Brain microvascular endothelial cell (primary cell): ENCODE data around the gene POLR2L.

Experiments used
- DNase-seq: peaks from one replicate; pipeline ENCODE4 v3.0.0-alpha.2; 2020
- H3K27ac ChIP-seq: fragments of 250-450 bp; sonication (Bioruptor Pico); 2 replicates; pipeline ENCODE4 v1.5.1; 2020; ENCODE audit warnings: mild to moderate bottlenecking, moderate library complexity
- H3K27me3 ChIP-seq: fragments of 250-450 bp; sonication (Bioruptor Pico); replicated peaks from 2 replicates; pipeline ENCODE4 v1.5.1; 2020; ENCODE audit warnings: mild to moderate bottlenecking
- H3K36me3 ChIP-seq: fragments of 250-450 bp; sonication (Bioruptor Pico); replicated peaks from 2 replicates; pipeline ENCODE4 v1.5.1; 2020; ENCODE audit warnings: mild to moderate bottlenecking
- H3K4me3 ChIP-seq: 2 replicates; pipeline ENCODE4 v1.5.1; 2011; ENCODE audit warnings: low read depth, mild to moderate bottlenecking, control low read depth, low read length, moderate library complexity
- in situ Hi-C: cut with HindIII; loops from 2 replicates; pipeline ENCODE4 v1.10.0; 2017; ENCODE audit warnings: low sequenced_read_pairs, low pct_ligation_motif_present
- TF ChIP-seq, protein P1 (sequence below): IDR thresholded peaks from 2 replicates; pipeline ENCODE4 v1.5.1; 2011; ENCODE audit warnings: low read depth, mild to moderate bottlenecking, moderate library complexity, low read length, control low read depth, inconsistent platforms; ENCODE audit errors: missing control alignments

Gene POLR2L

GRCh38 chr11:855330-855674 lies 13.0 kb upstream of the POLR2L start:
- H3K4me3 ChIP-seq, result no peak overlapping the region
- no peaks in the 10 kb centered on the region for H3K36me3 ChIP-seq
- H3K27ac ChIP-seq, result no peak overlapping the region
- in situ Hi-C loops, result no loop called here
- TF ChIP-seq, protein P1, sequence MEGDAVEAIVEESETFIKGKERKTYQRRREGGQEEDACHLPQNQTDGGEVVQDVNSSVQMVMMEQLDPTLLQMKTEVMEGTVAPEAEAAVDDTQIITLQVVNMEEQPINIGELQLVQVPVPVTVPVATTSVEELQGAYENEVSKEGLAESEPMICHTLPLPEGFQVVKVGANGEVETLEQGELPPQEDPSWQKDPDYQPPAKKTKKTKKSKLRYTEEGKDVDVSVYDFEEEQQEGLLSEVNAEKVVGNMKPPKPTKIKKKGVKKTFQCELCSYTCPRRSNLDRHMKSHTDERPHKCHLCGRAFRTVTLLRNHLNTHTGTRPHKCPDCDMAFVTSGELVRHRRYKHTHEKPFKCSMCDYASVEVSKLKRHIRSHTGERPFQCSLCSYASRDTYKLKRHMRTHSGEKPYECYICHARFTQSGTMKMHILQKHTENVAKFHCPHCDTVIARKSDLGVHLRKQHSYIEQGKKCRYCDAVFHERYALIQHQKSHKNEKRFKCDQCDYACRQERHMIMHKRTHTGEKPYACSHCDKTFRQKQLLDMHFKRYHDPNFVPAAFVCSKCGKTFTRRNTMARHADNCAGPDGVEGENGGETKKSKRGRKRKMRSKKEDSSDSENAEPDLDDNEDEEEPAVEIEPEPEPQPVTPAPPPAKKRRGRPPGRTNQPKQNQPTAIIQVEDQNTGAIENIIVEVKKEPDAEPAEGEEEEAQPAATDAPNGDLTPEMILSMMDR, result no peak
- DNase-seq, result no peak
- H3K27me3 ChIP-seq, result no peaks in the 10 kb centered on the region

- no peaks in the 10 kb centered on the region for H3K36me3 ChIP-seq
These were observed 12.4 kb upstream of the POLR2L start for GRCh38 chr11:854601-855329.

DNA sequence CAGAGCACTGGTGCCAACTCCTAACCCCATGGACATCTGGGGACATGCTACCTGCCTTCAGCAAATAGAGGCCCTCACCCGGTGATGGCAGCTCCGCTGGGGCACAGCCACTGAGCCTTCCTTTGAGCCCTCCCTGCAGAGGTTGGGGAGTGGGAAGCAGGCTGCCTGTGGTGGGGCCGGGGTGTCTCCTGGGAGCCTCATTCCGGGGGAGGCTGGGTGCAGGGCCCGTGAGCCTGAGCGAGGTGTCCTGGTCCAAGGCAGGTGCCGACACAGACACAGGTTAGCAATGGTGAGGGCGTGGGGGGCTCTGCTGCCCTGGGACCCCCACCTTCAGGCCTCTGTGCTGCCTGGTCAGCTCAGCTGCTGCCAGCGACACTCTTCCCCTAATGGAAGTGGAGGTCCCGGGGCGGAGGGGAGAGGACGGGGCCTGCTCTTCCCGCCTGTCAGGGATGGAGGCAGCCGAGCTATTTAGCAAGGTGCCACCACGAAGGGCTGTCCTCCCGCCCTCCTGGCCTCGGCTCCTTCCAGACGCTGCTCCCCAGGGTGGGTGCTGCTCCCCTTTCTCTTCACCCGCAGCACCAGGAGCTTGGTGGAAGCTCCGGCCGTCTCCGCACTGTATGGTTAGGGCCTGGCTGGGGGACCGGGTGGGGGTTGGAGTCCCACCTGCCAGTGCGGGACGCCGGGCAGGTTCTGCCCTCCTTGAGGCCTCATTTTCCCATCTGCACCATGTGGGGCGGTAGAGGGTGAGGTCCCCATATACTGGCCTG lies 11.5 kb upstream of the POLR2L start:
- Histone ChIP-seq H3K27ac (no peak overlapping the region), H3K27me3 (no peaks in the 10 kb centered on the region), H3K36me3 (no peaks in the 10 kb centered on the region), H3K4me3 (no peak overlapping the region)
- in situ Hi-C loops, result no loop called here
- DNase-seq, result no peak
- TF ChIP-seq, protein P1, result no peak

More at GRCh38 chr11:854601-855329, 12.4 kb upstream of the POLR2L start:
- in situ Hi-C loops, result no loop called here
- DNase-seq, result no peak
- no peak overlapping the region for H3K27ac ChIP-seq
- H3K4me3 ChIP-seq, result no peak overlapping the region
- H3K27me3 ChIP-seq, result no peaks in the 10 kb centered on the region
- TF ChIP-seq, protein P1, result no peak

DNA sequence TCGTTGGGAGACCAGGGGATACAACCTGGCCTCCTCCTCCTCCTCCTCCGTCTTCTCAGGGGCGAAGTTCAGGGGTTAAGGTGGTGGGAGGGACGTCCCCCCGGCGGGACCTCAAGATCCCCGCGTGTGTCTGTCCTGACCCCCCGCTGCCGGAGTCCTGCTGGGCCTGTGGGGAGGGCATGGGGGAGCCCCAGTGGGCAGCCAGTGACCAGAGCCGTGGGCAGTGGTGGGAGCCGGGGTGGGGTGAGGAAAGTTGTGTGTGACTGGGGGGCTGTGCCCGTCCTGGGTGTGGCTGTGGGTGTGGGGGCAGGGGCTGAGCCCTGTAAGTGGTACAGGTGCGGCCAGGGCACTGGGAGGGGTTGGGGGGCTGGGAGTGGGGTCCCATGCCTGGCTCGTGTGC lies 10.4 kb upstream of the POLR2L start:
- in situ Hi-C loops, result no loop called here
- TF ChIP-seq, protein P1, result no peak
- H3K36me3 ChIP-seq, result no peaks in the 10 kb centered on the region

DNA sequence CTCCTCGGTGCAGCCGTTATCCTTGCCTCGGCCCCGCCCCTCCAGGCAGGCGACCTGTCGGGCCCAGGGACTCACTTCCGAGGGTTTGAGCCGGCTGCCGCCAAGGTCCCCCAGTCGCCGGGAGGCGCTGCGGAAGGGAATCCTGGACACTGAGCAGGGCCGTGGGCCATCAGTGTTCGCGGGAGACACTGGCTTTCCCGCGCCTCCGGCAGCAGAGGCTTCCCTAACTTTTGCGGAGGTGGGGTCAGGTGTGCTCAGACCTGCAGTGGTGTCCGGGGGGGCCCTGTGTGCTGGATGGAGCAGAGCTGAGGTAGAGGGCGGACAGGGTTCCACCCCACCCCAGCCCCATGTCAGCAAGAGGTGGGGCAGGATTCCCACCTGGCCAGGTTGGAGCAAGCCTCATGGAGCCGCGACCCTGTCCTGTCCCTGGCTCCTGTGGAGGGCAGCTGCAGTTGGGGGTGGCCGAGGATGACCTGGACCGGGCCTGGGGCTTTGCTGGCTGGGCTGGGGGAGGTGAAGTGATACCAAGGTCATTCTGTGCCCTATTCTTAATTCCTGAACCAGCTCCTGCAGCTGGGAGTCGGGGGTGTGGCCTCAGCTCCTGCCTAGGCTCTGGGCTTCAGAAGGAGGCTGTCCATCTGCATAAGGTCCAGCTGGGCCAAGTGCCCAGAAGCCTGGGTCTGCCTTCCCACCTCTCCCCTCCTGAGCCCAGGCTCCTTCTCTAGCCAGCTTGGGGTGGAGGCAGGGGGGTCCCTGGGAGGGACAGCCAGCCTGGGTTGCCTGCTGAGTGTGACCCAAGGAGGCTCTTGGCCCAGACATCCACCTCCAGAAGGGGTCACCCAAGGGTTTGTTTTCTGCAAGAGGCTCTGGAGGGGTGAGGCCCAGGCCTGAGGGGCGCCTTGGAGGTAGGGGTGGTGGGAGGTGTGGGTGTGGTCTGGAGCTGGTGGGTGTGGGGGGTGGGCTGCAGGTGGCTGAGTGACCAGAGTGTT lies 8.7 kb upstream of the POLR2L start:
- in situ Hi-C loops, result no loop called here
- H3K27me3 ChIP-seq, result no peaks in the 10 kb centered on the region
- no peak overlapping the region for H3K27ac ChIP-seq
- TF ChIP-seq, protein P1, result peak; percentile 23
- H3K36me3 ChIP-seq, result no peaks in the 10 kb centered on the region
- H3K4me3 ChIP-seq, result no peak overlapping the region
- no peak for DNase-seq

More for the DNA sequence above, 10.4 kb upstream of the POLR2L start:
- DNase-seq, result no peak
- no peak overlapping the region for H3K4me3 ChIP-seq
- H3K27me3 ChIP-seq, result no peaks in the 10 kb centered on the region
- no peak overlapping the region for H3K27ac ChIP-seq
